Skin epidermis (tissue), 12 donors: ENCODE results near the gene KDM4C.
"Not testable (repeated sequence)": the region's sequence is repeated elsewhere in the genome, so short reads cannot be mapped to it uniquely, and the experiment has no call there.

ENCODE experiments used
- H3K27ac ChIP-seq, 21 experiments: fragments of 200-600 bp; sonication (generic) in 11 of 21; one replicate each; pipeline ENCODE4 v1.5.0; 2020; ENCODE audit warnings: mild to moderate bottlenecking in 3 of 21, inconsistent platforms in 2 of 21, moderate library complexity in 2 of 21
- H3K4me3 ChIP-seq, 7 experiments: fragments of 200-600 bp; sonication (generic) in 2 of 7; one replicate each; pipeline ENCODE4 v1.5.0; 2020; ENCODE audit warnings: inconsistent platforms in 2 of 7, mild to moderate bottlenecking in 2 of 7, moderate library complexity in 1 of 7

Gene KDM4C

GRCh38 chr9:7171396-7172153 is 413.8 kb downstream of the KDM4C start:
- no peak overlapping the region for H3K4me3 ChIP-seq
- no peak overlapping the region for H3K27ac ChIP-seq

GRCh38 chr9:7172154-7173115 is 414.7 kb downstream of the KDM4C start:
- H3K27ac ChIP-seq = no peak overlapping the region
- H3K4me3 ChIP-seq = no peak overlapping the region

DNA sequence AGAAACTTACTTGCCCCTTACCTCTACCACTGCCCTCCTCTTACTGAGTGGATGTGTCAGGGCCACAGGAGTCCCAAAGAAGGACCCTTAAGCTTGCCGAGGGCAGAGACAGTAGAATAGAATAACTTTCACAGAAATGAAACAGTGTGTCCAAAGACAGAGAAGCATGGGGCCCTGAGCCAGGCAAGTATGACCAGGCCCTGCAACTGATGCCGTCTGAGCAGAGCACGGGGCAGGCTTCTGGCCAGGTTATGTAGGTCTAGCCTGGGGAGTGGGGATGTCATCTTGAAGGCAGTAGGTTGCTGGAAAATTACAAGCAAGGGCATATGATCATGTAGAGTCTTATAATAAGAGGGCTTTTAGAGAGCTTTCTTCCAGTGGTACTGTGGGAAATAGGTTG is 415.4 kb downstream of the KDM4C start:
- no peak overlapping the region for H3K4me3 ChIP-seq
- H3K27ac ChIP-seq = no peak overlapping the region

DNA sequence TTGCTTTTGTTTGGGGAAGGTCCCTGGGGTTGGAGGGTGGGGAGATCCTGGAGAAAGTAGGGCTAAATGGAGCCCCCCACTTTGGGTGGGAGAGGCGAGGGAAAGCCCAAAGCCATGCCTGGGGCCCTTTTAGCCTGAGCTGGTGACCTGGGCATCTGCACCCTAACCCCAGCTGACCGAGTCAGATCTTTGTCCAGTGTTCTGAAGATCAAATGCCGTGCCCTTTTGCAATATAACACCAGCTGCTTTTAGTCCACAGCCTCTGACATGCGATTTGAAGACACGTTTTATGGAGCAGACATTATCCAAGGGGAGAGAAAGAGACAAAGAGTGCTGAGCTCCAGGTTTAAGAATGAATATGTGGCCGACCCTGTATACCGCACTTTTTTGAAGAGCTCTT is 416.5 kb downstream of the KDM4C start:
- H3K4me3 ChIP-seq = no peak overlapping the region
- H3K27ac ChIP-seq = no peak overlapping the region

DNA sequence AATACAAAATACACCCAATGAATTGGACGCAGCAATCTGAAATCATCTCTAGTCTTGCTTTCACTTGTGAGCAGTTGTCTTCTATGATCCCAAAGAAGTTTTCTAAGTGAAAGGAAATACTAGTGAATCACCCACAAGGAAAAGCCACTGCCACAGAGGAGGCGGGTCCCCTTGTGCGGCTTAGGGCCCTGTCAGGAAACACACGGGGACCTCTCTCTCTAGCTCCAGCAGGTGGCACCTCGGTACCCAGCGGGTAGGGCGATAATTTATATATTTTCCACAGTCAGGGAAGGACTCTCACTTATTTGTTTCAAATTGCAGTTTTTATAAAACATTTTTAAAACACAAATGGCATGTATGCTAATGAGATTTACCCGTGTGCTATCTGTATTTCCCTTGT is 417.1 kb downstream of the KDM4C start:
- H3K27ac ChIP-seq = no peak overlapping the region
- H3K4me3 ChIP-seq = no peak overlapping the region

DNA sequence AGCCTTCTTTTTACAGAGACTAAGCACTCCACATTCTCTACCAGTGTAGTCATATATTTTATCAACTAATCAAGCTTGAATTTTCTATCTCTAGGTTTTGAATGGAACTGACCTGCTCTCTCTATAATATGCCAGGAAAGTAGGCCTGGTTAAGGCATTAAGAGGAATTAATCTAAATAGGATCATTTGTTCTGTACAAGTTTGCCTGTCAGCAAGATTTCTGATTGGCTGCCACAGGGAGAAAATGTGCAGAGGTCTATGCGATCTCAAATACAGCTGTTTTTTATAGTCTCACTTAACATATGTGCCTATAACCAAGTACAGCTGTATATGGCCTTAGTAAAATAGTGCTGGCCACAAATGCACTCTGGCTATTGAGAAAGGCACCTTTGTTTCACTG is 418.8 kb downstream of the KDM4C start:
- Histone ChIP-seq H3K4me3 (no peak overlapping the region), H3K27ac (no peak overlapping the region)

DNA sequence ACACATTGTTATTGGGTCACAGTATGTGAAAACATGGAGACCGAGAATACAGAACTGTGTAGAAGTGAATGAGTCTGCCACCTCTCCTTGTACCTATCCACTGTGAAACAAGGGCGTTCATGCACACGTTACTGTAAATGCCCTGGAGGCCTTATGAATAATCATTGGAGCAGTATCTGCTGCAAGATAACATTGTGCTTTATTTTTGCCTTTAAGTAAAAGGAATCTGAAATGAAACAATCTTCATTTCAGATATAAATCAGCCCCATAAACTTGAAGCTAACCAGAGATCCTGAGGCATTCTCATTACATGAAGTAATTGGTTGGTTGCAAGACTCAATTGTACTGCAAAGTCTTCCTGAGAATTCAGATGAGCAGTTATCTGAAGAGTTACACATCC is 419.6 kb downstream of the KDM4C start:
- Histone ChIP-seq H3K27ac (no peak overlapping the region), H3K4me3 (no peak overlapping the region)

DNA sequence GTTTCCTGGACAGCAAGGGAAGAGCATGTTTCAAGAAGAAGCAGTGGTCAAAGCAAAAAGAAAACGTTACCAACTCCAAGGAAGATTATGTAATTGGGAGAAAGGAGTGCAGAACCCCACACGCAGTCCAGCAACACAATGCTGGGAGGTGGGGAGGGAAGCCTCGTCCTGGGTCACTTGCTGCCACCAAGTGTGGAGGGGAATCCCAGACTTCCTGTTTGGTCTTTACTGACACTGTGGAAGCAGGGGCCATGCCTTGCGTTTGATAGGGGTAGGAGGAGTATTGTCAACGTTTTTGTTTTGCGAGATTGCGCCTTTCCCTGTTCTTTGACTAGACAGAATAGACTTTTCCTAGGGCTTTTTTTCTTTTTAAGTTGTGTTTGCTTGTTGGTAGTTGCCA is 421.0 kb downstream of the KDM4C start:
- Histone ChIP-seq H3K4me3 (no peak overlapping the region), H3K27ac (no peak overlapping the region)

GRCh38 chr9:7180247-7180646 is 422.5 kb downstream of the KDM4C start:
- H3K4me3 ChIP-seq = no peak overlapping the region
- H3K27ac ChIP-seq = no peak overlapping the region

- H3K27ac ChIP-seq, H3K4me3 ChIP-seq: not testable (repeated sequence)
Observed at GRCh38 chr9:7183139-7183538, 425.4 kb downstream of the KDM4C start.

GRCh38 chr9:7185612-7186011 is 427.8 kb downstream of the KDM4C start:
- no peak overlapping the region for H3K4me3 ChIP-seq
- H3K27ac ChIP-seq = no peak overlapping the region

DNA sequence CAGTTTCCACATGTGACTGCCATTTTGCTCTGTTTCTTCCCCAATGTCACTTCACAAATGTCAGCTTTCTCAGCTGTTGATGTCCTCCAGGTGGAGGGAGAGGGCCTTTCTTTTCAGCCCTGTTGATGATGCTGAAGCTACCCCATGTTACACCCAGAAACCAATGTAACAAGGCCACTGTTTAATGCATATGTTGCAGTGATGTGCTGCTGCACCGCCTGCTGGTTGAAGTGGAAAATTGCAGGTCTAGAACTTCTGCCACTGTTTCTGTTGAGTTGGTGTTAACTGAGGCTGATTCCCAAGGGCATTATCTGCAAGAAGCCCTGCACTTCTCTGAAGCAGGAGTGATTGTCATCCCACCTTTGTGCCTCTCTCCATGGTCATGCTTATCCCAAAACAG is 428.4 kb downstream of the KDM4C start:
- H3K4me3 ChIP-seq = no peak overlapping the region
- no peak overlapping the region for H3K27ac ChIP-seq

GRCh38 chr9:7192266-7192665 is 434.5 kb downstream of the KDM4C start:
- Histone ChIP-seq H3K27ac (no peak overlapping the region), H3K4me3 (no peak overlapping the region)

GRCh38 chr9:7195526-7195925 is 437.8 kb downstream of the KDM4C start:
- H3K27ac ChIP-seq = no peak overlapping the region
- H3K4me3 ChIP-seq = no peak overlapping the region

DNA sequence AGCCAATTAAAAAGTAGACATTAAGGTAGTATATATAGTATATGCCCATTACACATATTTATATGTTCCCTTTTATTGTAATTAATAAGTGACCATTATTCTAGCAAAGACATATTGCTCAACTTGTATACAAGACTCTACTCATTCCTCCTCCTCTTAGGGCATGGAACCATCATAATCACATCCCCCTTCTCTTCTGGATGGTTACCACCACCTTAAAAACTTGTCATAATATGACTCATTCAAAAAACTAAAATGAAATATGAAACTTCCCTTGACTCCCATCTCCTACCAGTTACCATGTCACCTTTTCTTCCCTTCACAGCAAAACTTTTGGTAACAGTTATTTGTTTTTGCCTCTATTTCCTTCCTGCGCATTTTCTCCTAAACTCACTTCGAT is 438.7 kb downstream of the KDM4C start:
- no peak overlapping the region for H3K4me3 ChIP-seq
- H3K27ac ChIP-seq = no peak overlapping the region

- H3K27ac ChIP-seq = no peak overlapping the region
- H3K4me3 ChIP-seq = no peak overlapping the region
Observed at GRCh38 chr9:7201196-7201595, 443.4 kb downstream of the KDM4C start.

DNA sequence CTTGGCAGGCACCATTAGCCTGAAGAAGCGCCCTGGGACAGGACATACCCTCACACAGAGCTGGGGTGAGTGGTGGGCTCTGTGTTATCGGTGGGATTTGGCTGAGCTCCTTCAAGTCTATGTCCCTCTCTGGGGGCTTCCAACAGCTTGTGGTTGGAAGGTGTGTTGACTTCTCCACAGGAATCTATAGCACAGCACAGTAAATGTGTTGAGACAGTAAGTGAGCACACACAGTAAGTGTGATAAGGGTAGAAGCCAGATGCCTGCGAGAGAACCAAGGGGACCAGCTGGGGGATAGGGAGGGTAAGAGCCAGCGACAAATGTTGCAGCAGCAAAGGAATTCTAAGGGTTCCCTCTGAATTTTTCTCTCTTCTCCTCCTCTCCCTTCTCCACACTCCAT is 448.0 kb downstream of the KDM4C start:
- Histone ChIP-seq H3K27ac (no peak overlapping the region), H3K4me3 (no peak overlapping the region)

- H3K4me3 ChIP-seq = no peak overlapping the region
- H3K27ac ChIP-seq = no peak overlapping the region
Observed at GRCh38 chr9:7206221-7206758, 448.5 kb downstream of the KDM4C start.

DNA sequence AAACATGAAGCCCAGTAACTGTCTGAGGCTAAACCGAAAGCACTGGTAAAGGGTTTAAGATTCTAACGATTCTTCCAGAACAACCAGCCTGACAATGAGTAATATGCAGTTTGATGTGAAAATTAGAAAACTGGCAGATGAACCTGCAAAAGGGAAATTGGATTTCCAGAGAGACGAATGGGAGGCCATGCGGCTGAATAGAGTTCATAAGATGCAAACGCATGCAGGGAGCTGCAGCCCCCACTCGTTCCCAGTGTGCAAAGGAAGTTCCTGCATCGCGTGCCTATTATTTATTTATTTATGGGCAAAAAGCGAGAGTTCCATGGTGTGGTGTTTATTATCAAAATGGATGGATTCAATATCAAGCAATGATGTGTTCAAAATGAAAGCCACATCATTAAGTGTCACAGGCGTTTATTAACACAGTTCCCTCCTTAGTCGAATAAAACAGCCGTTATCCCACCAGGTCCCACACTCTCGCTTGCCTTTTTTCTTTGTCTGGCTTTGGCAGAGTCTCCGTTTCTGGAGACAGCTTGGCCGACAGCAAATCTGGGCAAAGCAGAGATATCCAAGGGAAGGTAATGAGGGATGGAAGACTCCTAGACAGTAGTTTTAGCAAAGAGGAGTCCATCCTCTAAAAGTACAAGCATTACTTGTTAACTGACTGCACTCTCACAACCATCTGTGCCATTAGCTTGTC is 451.4 kb downstream of the KDM4C start:
- no peak overlapping the region for H3K27ac ChIP-seq
- no peak overlapping the region for H3K4me3 ChIP-seq

DNA sequence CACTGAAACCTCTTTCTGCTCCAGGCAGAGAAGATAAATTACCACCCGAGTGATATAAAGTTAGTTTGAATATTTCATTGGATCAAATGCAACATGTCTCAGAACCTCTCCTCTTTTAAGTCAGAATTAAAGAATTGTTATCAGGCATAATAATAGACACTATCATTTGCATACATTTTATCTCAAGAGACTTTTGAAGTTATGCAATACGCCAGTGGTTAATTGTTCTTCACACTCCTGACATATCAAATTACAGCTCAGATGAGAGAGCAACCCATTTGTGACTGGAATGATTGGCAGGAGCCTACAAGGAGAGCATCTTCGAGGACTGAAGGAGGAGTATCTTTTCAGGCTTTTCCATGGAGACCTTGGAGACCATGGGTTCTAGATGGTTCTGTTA is 452.2 kb downstream of the KDM4C start:
- no peak overlapping the region for H3K4me3 ChIP-seq
- no peak overlapping the region for H3K27ac ChIP-seq
